Measurements from ENCODE around the gene NIPBL.
"Not testable (repeated sequence)": the region's sequence is repeated elsewhere in the genome, so short reads cannot be mapped to it uniquely, and the experiment has no call there.

Gene NIPBL

DNA sequence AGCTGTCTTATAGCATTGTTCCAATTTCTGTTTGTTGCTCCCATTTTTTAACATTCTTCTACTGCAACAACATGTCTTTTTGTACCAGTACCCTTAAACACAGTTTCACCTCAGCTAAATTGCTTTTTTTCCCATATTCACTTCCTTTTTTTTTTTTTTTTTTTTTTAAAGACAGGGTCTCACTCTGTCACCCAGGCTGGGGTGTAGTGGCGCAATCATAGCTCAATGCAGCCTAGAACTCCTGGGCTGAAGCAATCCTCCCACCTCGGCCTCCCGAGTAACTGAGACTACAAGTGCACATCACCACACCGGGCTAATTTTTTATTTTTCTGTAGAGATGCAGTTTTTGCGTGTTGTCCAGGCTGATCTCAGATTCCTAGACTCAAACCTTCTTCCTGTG lies 161.3 kb downstream of the NIPBL start:
- no peak for DNase-seq (ENCODE audit: low read depth in 3 of 3)

DNA sequence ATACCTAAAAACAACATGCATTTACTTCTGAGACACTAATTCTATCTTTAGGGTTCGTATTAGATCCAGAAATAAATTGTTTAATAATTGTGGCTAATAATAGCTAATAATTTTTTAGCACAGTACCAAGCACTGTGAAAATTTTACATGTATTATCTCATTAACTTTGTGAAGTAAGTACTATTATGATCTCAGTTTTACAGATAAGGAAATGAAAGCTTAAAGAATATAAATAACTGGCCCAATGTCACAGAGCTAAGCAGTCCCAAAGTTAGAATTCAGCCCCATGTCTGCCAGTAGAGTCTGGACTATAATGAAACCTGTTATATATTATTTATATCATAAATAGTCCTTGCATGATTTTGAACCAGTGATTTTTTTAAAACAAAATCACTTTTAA lies 163.3 kb downstream of the NIPBL start:
- no peak for DNase-seq (ENCODE audit: low read depth in 3 of 3)

DNA sequence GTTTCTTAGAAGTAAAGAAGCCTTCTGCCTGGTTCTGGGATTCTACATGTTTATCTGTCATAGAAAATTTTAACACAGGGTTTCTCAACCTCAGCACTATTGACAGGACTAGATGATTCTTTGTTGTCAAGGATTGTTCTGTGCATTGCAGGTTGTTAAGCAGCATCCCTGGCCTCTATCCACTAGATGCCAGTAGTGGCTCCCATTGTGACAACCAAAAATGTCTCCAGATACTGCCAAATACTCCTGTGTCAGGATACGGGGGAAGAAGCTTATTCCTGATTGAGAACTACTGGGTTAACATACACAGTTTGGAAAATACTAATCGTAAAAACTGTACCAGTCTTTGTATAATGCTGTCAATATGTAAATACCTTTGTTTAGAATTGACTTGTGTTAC lies 167.1 kb downstream of the NIPBL start:
- DNase-seq (ENCODE audit: low read depth in 3 of 3), result no peak

DNA sequence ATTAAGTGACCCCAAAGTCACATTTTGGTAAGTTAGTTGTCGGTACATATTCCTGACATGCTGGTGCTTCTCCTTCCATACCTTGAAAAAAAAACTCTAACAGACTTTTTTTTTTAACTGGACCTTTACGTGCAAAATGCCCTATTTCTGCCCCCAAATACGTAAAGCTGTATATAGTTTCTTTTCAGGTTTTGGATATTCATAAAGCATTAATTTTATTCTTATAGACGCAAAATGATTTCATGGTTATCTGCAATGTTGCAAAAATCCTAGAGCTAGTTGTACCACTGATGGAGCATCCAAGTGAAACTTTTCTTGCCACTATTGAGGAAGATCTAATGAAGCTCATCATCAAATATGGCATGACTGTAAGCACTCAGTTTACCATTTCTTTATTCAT lies 167.6 kb downstream of the NIPBL start:
- no peak for DNase-seq (ENCODE audit: low read depth in 3 of 3)

DNA sequence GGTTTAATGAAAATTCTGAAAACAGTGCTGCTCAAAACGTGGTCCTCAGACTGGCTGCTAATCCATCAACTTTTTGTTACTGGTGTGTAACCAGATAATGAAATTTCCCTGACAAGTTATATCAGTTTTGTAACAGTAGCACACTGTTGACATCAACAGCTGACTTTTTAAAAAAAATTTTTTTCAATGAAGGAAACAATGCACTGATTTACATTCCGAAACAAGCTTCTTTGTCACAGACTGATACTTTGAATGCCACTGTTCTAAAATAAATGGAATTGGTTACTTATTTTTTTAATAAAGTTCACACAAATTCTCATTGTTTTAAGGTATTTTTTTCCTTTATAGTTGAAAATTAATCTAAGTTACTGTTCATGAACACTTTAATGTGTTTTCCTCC lies 169.1 kb downstream of the NIPBL start:
- DNase-seq (ENCODE audit: low read depth in 3 of 3), result no peak

DNA sequence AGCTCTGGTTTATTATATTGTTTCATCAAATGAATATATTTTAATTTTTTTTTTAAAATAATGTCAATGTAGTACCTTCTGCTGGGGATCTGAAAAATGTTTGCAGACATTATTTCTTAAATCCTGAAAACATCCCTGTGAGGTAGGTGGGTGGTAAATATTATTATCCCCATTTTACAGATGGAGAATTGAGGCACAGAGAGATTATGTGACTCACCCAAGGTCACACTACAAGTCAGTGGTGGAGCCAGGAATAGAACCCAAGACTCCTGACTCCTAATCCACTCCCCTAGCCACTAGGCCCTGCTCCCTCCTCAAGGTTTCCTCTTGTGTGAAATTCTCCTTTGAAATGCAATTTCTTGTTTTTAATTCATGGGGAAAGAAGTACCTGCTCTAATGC lies 171.4 kb downstream of the NIPBL start:
- no peak for DNase-seq (ENCODE audit: low read depth in 3 of 3)

DNA sequence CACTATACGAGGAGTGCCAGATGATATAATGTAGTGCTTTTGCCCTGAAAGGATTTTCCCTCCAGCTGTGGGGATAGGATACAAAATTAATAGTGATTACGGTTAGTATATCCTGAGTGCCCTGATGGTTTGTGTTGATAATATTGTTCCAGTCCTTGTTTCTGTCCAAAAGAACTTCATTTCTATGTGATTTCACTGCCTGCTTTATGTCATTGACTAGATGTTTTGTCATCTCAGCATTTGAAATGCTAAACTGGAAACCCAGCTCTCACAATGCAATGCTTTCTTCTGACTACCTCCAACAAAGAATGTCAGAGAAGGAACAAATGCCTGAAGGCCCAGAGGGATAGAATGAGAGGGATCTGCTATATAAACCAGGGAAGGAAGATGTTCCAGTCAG lies 177.8 kb downstream of the NIPBL start:
- no peak for DNase-seq (ENCODE audit: low read depth in 3 of 3)

DNA sequence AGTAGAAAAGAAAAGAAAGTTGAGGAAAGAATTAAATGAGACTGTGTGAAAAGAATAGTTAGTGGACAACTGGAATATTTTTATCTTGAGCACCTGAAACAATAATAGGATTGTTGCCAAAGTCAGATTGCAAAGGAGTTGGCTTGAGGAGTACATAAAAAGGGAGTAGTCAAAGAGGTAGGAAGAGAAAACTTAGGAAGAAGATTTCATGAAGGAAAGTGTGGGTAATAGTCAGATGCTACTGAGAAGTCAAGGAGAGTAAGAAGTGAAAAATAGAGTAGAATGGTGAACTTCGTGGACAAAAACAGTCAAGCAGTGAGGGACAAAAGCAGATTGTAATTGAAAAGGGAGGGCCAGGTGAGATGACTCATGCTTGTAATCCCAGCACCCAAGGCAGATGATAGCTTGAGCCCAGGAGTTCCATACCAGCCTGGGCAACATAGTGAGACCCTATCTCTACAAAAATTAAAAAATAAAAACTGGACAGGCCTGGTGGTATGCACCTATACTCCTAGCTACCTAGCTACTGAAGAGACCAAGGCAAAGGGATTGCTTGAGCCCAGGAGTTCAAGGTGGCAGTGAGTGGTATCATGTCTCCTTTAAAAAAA lies 178.9 kb downstream of the NIPBL start:
- no peak for DNase-seq (ENCODE audit: low read depth in 3 of 3)

DNA sequence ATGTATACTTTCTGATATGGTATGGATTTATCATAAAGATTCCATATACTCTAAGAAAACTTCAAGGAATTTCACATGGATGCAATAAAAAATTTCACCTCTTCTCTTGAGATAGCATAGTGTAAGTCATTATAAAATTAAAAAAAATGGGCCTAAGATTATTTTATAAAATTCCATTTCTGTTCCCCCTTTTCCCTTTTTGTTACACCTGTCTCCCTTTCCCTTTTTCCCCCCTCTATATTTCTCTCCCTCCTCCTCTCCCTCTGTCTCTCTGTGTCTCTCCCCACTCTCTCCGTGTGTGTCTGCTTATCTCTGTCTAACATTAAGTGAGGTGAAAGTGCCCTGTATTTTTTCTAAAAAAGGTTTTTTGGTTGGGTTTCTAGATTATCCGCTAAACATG lies 180.2 kb downstream of the NIPBL start:
- DNase-seq (ENCODE audit: low read depth in 3 of 3), result no peak

DNA sequence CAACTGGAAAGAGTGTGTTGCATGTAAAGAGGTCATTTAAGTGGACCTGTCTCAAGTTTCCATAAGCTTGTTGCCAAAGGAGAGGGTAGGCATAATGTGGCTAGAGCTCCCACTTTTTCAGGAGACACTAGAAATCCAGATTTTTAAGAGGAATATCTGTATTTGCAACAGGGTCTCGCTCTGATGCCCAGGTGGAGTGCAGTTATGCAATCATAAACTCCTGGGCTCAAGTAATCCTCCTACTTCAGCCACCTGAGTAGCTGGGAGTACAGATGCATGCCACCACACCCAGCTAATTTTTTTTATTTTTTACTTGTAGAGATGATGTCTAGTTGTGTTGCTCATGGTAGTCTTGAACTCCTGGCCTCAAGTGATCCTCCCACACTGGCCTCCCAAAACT lies 183.5 kb downstream of the NIPBL start:
- DNase-seq (ENCODE audit: low read depth in 3 of 3), result no peak

DNA sequence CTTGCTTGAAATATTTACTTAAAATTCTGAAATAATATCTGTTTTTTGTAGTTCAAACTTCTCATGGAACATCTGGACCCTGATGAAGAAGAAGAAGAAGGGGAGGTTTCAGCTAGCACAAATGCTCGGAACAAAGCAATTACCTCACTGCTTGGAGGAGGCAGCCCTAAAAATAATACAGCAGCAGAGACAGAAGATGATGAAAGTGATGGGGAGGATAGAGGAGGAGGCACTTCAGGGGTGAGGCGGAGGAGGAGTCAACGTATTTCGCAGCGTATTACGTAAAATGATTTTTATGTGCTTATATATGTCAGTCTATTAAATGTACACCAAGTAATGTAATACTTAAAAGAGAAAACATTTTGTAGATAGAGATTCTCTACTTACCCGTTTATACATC lies 187.2 kb downstream of the NIPBL start:
- DNase-seq (ENCODE audit: low read depth in 3 of 3), result no peak

DNA sequence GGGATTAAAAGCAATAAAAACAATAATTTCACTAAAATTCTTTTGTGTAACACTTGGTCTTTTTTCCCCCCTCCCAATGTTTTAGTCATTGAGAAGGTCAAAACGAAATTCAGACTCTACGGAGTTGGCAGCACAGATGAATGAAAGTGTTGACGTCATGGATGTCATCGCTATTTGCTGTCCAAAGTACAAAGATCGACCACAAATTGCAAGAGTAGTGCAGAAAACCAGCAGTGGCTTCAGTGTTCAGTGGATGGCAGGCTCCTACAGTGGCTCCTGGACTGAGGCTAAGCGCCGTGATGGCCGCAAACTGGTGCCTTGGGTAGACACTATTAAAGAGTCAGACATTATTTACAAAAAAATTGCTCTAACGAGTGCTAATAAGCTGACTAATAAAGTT lies 187.9 kb downstream of the NIPBL start:
- no peak for DNase-seq (ENCODE audit: low read depth in 3 of 3)

DNA sequence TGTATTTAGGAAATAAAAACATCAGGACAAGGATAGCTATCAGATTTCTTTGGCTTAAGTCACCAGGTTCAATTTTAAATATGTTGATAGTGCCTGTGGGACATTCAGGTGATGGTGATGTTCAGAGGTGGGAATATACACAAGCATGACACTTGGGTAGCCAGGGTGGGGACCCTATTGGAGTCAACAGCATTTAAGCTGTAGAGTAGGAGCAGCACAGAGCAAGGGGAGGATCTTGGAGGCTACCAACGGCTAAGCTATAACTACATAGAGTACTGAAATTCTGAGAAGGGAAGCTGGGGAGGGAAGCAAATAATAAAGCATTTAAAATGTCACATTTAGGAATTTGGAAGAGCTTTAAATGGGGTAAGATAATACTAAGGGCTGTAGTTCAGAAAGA lies 194.9 kb downstream of the NIPBL start:
- DNase-seq (ENCODE audit: low read depth in 3 of 3), result no peak

DNA sequence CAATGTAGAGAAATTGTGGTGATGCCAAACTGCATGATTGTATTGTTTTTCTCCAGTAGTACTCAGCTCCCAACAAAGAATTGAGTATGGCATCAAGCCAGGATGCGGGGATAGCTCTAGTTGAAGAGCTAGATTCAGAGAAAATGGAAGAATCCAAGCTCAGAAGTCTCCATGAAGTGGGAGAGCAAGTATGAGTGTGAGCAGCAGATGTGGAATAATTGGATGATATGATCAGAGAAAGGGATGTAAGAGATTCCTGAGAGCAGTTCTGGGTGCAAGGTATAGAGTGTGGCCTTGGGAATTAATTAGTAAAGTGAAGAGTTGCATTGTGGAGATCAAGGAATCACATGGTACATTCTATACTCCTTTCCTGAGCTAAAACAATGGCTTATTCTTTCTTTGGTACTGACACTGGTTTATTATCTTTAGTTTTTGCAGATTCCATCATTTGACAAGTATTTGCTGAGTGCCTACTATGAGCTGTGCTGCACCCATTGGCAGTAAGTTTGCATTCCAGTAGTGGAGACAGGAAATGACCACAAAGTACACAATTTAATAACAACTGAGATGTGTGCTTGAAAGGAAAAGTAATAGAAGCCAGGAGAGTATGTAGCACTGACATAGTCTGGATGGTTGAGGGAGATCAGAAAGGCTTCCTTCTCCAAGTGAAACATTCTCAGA lies 195.5 kb downstream of the NIPBL start:
- DNase-seq (ENCODE audit: low read depth in 3 of 3), result no peak

DNA sequence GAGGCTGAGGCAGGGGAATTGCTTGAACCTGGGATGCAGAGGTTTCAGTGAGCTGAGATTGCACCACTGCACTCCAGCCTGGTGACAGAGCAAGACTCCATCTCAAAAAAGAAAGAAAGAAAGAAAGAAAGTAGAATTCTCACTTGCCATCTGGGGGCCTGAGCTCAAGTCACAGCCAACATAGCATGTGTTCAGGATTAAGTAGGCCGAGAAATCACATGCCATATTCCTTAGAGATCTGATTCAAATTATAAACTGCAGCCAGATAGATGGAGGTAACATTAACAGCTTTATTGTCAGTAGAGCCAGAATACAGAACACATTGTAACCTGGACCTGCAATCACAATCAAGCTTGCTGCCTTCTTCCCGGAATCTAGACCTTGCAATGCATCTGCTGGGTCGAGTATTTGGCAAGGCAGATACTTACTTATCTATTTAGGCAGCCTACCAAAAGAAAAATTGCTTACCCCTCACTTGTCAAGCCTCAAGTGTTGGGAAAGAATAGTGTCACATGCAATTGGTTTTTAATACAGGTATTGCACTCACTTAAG lies 198.9 kb downstream of the NIPBL start:
- DNase-seq (ENCODE audit: low read depth in 3 of 3), result no peak

DNA sequence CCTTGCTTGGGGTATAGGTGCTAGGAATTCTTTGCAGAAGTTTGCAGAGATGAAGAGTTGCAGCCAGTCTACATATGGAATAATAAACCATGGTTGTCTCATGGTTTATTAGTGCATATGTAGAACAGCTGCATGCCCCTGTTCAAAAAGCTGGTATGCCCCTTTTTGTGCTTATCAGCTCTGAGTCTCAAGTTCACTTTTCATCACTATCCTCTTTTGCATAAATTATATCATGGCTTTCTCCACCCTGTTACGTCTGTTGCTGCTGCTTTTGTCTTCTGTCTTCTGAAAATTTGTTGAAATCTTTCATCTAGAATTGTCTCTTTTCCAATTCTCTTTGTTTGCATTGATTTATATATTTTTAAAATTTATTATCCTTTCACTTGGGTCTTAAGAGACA lies 200.6 kb downstream of the NIPBL start:
- no peak for DNase-seq (ENCODE audit: low read depth in 3 of 3)

DNA sequence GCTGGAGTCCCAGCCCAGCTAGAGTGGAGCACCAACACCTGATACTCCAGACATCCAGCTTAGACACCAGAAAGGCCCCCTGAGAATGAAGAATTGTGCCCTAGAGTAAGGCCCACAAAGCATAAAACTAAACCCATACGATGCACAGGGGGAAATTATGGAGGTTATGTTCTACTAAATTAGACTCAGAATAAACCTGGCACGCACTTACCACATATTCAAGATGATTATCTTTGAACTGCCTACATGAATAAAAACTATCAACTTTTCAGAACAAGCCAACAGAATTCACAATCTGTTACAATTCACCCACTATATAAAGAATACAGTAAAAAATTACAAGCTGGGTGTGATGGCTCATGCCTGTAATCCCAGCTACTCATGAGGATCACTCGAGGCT lies 204.1 kb downstream of the NIPBL start:
- DNase-seq (ENCODE audit: low read depth in 3 of 3), result no peak

DNA sequence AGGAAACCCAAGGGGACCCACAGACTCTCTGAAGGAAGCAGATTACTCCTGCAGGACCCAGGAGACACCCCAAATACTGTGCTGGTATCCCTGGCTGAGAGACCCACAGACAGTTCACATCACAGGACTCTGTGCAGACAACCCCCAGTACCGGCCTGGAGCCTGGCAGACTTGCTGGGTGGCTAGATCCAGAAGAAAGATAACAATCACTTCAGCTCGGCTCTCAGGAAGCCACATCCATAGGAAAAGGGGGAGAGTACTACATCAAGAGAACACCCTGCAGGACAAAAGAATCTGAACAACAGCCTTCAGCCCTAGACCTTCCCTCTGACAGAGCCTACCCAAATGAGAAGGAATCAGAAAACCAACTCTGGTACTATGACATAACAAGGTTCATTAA lies 206.4 kb downstream of the NIPBL start:
- not testable (repeated sequence) for DNase-seq (ENCODE audit: low read depth in 3 of 3)

DNA sequence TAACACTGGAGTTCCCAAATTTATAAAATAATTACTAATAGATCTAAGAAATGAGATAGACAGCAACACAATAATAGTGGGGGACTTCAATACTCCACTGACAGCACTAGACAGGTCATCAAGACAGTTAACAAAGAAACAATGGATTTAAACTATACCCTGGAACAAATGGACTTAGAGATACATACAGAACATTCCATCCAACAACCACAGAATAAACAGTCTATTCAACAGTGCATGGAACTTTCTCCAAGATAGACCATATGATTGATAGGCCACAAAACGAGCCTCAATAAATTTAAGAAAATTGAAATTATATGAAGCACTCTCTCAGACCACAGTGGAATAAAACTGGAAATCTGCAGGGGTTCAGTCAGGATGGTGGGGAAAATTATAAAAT lies 209.5 kb downstream of the NIPBL start:
- DNase-seq (ENCODE audit: low read depth in 3 of 3), result not testable (repeated sequence)

DNA sequence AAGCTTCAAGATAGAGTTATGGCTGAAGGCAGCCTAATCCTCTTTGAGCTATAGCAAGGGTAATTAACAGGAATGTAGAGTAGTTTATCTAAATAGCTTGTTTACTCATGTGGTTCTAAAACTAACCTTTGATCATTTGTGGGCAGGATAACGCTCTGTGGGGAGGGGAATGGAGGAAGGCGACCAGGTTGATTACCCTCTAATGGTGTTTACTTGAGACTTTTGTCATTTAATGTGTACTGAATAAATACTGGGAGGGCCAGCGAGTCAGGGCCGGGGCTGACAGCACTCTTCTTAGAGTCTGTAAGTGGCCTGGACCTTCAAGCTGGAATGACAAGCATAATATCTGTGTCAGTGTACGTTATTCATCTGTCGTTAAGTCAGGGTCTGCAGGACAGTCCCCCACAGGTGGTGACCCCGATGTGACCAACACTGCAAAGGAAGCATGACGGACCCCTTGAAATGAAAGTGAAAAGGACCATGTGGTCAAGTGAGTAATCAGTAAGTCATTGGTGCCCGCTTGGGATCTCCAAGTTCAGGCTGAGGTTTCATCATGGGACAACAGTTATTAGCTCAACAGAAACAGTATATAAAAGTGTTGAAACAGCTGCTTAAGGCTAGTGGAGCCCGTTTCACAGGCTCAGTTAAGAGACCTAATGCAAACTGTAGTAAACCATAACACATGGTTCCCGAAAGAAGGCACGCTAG lies 210.1 kb downstream of the NIPBL start:
- no peak for DNase-seq (ENCODE audit: low read depth in 3 of 3)

DNA sequence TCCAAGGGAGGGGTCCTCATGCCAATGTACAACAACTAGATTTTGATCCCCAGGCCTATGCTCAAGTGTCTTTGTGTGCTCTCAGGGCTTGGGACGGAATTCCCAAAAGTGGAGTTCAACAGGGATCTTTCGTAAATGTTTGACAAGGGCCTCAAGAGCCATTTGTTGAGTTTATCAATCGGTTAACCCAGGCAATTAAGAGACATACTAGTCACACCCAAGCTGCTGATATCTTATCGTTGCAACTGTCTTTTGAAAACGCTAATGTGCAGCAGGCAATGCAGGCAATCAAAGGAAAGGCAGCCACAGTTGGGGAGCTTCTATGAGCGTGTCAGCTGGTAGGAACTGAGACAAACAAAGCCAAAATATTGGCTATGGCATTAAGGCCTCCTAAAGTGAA lies 211.4 kb downstream of the NIPBL start:
- DNase-seq (ENCODE audit: low read depth in 3 of 3), result no peak

DNA sequence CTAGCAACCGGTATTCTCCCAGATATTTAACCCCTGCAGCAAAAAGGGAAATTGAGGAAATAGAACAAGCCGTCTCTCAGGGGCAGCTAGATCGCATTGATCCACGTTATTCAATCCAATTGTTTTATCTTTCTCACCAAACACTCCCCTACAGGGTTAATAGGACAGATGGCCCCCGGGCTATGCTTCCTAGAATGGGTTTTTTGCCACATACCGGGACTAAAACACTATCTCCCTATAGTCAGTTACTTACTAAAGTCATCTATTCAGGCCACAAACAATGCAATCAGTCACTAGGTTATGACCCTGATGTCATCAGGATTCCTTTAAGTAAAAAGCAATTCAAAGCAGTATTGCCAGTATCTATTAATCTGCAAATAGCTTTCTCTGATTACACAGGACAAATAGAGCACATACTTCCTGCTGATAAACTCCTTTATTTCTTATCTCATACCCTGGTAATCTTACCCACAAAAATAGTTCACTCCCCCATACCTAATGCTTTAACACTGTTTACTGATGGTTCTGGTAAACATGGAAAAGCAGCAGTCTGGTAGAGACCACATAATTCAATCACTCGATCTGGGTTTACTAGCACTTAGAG lies 213.7 kb downstream of the NIPBL start:
- DNase-seq (ENCODE audit: low read depth in 3 of 3), result no peak

DNA sequence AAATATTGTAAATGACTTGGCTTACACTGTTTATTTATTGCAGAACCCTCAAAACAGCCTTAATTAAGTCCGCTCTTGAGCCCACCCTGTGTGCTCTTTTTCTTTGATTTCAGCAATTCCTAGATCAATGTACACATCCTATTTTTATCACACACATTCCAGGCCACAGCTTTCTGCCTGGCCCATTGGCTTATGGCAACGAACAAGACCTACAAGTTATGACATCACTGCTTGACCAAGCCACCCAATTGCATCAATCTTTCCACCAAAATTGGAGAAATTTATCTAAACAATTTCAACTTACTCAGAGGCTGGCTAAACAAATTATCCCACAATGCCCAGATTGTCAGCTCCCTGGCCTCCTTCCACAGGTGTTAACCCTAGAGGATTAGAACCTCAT lies 214.2 kb downstream of the NIPBL start:
- no peak for DNase-seq (ENCODE audit: low read depth in 3 of 3)

Measured in stimulated activated CD4-positive, alpha-beta T cell treated with anti-CD3 and anti-CD28 coated beads, TNF-alpha, amount 100 ng/mL, for 4 hours (primary cell).